ENCODE measurements around the gene KCNJ4. TPM values are rescaled to one million over a fixed set of nuclear protein-coding genes. Genes with fewer than 3 reads are reported as not detected.

The KCNJ4 gene
- not detected for total RNA-seq

DNA sequence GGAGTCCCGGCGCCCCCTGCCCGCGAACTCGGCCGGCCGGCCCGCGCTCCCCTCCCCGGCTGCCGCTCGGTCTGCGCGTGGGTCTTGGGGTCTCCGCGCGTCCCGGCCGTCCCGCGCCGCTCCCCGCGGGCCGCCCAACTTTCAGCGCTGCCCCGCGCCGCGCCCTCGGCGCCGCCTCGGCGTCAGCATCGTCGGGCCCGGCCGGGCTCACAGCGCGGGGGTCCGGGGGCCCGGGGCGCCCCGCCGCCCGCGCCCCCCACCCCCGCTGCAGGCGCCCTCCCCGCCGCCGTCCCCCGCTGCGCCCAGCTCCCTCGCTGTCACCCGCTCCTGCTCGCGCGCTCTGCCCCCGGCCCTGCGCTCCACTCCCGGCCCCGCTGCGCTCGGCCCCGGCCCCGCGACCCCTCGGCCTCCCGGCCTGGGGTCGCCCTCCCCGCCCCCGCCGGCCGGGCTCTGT lies at the start of gene KCNJ4:
TSS of gene KCNJ4 (minus strand) at position 124 of the 454 bp plus-strand sequence. CDS start 27,067 bp downstream, outside the sequence.
- Histone ChIP-seq H3K9me3 (no peaks in the 10 kb centered on the region), H3K27me3 (peaks cover 95% of the 10 kb centered on the region), H3K4me3 (peak within 1 kb of the TSS; percentile 18 to 55), H3K4me1 (peaks cover 0 to 28% (median 8%) of the 10 kb centered on the region in 3 donors), H3K27ac (no peak within 1 kb of the TSS), H3K36me3 (no peaks in the 10 kb centered on the region)
- WGBS, 2 donors (ENCODE audit: low coverage in 1 of 2) = no CpG with 5 or more reads among the region's 76 CpGs
- ATAC-seq = no peak
- TF ChIP-seq POLR2AphosphoS5 (IDR thresholded peaks at IDR 0.05) (no peak), EP300 (IDR thresholded peaks at IDR 0.05) (no peak), POLR2A (IDR thresholded peaks at IDR 0.05) (no peak)
- TF ChIP-seq, protein P1, sequence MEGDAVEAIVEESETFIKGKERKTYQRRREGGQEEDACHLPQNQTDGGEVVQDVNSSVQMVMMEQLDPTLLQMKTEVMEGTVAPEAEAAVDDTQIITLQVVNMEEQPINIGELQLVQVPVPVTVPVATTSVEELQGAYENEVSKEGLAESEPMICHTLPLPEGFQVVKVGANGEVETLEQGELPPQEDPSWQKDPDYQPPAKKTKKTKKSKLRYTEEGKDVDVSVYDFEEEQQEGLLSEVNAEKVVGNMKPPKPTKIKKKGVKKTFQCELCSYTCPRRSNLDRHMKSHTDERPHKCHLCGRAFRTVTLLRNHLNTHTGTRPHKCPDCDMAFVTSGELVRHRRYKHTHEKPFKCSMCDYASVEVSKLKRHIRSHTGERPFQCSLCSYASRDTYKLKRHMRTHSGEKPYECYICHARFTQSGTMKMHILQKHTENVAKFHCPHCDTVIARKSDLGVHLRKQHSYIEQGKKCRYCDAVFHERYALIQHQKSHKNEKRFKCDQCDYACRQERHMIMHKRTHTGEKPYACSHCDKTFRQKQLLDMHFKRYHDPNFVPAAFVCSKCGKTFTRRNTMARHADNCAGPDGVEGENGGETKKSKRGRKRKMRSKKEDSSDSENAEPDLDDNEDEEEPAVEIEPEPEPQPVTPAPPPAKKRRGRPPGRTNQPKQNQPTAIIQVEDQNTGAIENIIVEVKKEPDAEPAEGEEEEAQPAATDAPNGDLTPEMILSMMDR (IDR thresholded peaks at IDR 0.05) = no peak

DNA sequence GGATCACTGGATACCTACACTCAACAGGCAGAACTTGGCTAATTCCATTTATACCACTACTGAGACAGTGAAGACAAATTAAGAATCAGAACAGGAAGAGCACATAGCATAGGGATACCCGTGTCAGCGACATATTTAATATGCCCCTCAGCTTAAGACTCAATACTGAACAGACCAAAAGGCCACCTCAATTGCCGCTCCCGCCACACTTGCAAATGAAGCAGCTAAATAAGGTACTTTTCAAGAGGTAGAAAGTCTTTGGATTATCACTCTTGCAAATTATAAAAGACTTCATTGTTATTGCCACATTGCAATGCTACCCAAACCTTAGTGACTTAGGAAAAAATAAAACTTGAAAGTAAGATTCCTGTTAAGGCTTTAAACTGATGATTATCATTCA lies 48.0 kb upstream of the KCNJ4 start:
- Histone ChIP-seq H3K4me3 (peak overlapping the region; percentile 11 to 74), H3K36me3 (peaks cover 7 to 47% of the 10 kb centered on the region in 2 donors), H3K27ac (peak overlapping the region in 3 of 4 donors; percentile 15 to 100 (median 99)), H3K9me3 (no peaks in the 10 kb centered on the region), H3K27me3 (no peaks in the 10 kb centered on the region), H3K4me1 (peaks cover 0 to 83% (median 9%) of the 10 kb centered on the region in 3 donors)
- TF ChIP-seq POLR2AphosphoS5 (IDR thresholded peaks at IDR 0.05) = no peak
- TF ChIP-seq POLR2A (IDR thresholded peaks at IDR 0.05) = no peak
- TF ChIP-seq EP300 (IDR thresholded peaks at IDR 0.05) = no peak
- TF ChIP-seq, protein P1 (IDR thresholded peaks at IDR 0.05) = no peak
- 2 to 15% methylated on average over 4 of the region's 4 CpGs for WGBS, 2 donors (ENCODE audit: low coverage in 1 of 2)
- ATAC-seq = no peak

DNA sequence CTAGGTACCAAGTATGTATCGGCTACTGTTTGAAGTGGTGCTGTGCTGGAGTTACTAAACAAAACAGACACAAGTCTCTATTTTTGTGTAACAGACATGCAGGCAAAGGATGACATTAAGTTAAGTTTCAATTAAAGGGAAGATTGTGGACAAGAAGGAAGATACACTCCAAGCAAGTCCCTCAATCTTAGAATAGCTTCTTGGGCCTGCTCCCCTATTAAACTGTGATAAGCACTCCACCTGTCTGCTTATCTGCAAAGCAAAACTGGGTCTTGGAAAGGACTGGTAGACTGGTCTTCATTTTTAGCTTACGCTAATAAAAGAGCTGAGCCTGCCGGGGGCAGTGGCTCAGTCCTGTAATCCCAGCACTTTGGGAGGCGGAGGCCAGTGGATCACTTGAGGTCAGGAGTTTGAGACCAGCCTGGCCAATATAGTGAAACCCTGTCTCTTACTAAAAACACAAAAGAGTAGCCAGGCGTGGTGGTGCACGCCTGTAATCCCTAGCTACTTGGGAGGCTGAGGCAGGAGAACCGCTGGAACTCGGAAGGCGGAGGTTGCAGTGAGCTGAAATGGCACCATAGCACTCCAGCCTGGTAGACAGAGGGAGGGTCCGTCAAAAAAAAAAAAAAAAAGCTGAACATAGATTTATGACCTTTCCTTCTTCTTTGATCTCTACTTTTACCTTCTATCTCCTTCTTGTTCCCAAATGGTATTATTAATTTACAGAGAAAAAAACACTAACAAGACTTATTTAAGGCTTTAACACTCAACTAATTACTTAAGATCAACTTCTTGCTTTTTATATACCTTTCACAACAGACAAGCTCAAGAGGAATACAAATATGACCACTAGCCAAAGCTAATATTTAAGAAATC lies 47.0 kb upstream of the KCNJ4 start:
- 79 to 81% methylated on average over 3 to 7 of the region's 10 CpGs for WGBS, 2 donors (ENCODE audit: low coverage in 1 of 2)
- Histone ChIP-seq H3K4me1 (peaks cover 0 to 82% (median 6%) of the 10 kb centered on the region in 3 donors), H3K9me3 (no peaks in the 10 kb centered on the region), H3K36me3 (peaks cover 9 to 56% of the 10 kb centered on the region in 2 donors), H3K27me3 (no peaks in the 10 kb centered on the region), H3K27ac (peak overlapping the region in 2 of 4 donors; percentile 99 to 100), H3K4me3 (peak overlapping the region in 1 of 2 donors; percentile 74)
- ATAC-seq = no peak
- TF ChIP-seq POLR2AphosphoS5 (IDR thresholded peaks at IDR 0.05) = no peak
- no peak for TF ChIP-seq POLR2A (IDR thresholded peaks at IDR 0.05)
- TF ChIP-seq, protein P1 (IDR thresholded peaks at IDR 0.05) = no peak
- TF ChIP-seq EP300 (IDR thresholded peaks at IDR 0.05) = no peak

- Histone ChIP-seq H3K9me3 (no peaks in the 10 kb centered on the region), H3K36me3 (peaks cover 31 to 92% of the 10 kb centered on the region in 2 donors), H3K4me3 (no peak overlapping the region), H3K27ac (no peak overlapping the region), H3K27me3 (no peaks in the 10 kb centered on the region), H3K4me1 (peaks cover 0 to 86% (median 4%) of the 10 kb centered on the region in 3 donors)
- TF ChIP-seq, protein P1 (IDR thresholded peaks at IDR 0.05) = no peak
- TF ChIP-seq POLR2A (IDR thresholded peaks at IDR 0.05) (no peak), POLR2AphosphoS5 (IDR thresholded peaks at IDR 0.05) (no peak), EP300 (IDR thresholded peaks at IDR 0.05) (no peak)
- no peak for ATAC-seq
- 75 to 79% methylated on average over 2 to 3 of the region's 3 CpGs for WGBS, 2 donors (ENCODE audit: low coverage in 1 of 2)
These were observed 42.9 kb upstream of the KCNJ4 start for GRCh38 chr22:38497869-38498268.
